ENCODE measurements around the gene INPP5D. TPM values are rescaled to one million over a fixed set of nuclear protein-coding genes. Genes with fewer than 3 reads are reported as not detected.

INPP5D gene
- total and polyA plus RNA-seq, 4 donors: 2.9 to 18.8 (median 6.6) TPM

DNA sequence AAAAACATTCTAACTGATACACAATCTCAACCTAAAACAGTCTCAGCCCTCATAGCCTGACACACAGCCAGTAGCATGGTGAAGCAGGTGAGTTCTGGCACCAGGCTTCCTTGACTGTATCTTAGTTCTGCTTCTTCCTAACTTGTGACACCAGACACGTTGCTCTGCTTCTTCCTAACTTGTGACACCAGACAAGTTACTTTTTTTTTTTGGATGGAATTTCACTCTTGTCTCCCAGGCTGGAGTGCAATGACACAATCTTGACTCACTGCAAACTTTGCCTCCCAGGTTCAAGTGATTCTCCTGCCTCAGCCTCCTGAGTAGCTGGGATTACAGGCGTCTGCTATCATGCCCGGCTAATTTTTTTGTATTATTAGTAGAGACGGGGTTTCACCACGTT, 184.7 kb downstream of the INPP5D start:
- Histone ChIP-seq H3K9ac (ENCODE audit: low read depth in 1 of 2, low read length in 2 of 2) (no peak overlapping the region), H3K4me3 (ENCODE audit: low read depth in 1 of 3, low read length in 3 of 3) (no peak overlapping the region), H3K27ac (ENCODE audit: low read depth in 1 of 2, low read length in 2 of 2) (no peak overlapping the region), H3K27me3 (ENCODE audit: control insufficient read depth in 4 of 4, insufficient read depth in 4 of 4, low read length in 3 of 4) (no peaks in the 10 kb centered on the region), H3K36me3 (ENCODE audit: control insufficient read depth in 4 of 4, insufficient read depth in 3 of 4, low read depth in 1 of 4, low read length in 3 of 4) (no peaks in the 10 kb centered on the region), H3K4me1 (ENCODE audit: control insufficient read depth in 4 of 4, insufficient read depth in 4 of 4, low read length in 3 of 4) (no peaks in the 10 kb centered on the region), H3K9me3 (ENCODE audit: control insufficient read depth in 4 of 4, low read length in 3 of 4) (no peaks in the 10 kb centered on the region)
- DNase-seq (ENCODE audit: low spot score): no peak
- 77% methylated on average over 5 of the region's 5 CpGs for WGBS
- TF ChIP-seq FOXA1 (IDR thresholded peaks at IDR 0.05): no peak
- TF ChIP-seq FOXA2 (IDR thresholded peaks at IDR 0.05): no peak
- TF ChIP-seq, protein P1, sequence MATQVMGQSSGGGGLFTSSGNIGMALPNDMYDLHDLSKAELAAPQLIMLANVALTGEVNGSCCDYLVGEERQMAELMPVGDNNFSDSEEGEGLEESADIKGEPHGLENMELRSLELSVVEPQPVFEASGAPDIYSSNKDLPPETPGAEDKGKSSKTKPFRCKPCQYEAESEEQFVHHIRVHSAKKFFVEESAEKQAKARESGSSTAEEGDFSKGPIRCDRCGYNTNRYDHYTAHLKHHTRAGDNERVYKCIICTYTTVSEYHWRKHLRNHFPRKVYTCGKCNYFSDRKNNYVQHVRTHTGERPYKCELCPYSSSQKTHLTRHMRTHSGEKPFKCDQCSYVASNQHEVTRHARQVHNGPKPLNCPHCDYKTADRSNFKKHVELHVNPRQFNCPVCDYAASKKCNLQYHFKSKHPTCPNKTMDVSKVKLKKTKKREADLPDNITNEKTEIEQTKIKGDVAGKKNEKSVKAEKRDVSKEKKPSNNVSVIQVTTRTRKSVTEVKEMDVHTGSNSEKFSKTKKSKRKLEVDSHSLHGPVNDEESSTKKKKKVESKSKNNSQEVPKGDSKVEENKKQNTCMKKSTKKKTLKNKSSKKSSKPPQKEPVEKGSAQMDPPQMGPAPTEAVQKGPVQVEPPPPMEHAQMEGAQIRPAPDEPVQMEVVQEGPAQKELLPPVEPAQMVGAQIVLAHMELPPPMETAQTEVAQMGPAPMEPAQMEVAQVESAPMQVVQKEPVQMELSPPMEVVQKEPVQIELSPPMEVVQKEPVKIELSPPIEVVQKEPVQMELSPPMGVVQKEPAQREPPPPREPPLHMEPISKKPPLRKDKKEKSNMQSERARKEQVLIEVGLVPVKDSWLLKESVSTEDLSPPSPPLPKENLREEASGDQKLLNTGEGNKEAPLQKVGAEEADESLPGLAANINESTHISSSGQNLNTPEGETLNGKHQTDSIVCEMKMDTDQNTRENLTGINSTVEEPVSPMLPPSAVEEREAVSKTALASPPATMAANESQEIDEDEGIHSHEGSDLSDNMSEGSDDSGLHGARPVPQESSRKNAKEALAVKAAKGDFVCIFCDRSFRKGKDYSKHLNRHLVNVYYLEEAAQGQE (IDR thresholded peaks at IDR 0.05): no peak
- no peak for TF ChIP-seq SP1 (IDR thresholded peaks at IDR 0.05)
- TF ChIP-seq, protein P2, sequence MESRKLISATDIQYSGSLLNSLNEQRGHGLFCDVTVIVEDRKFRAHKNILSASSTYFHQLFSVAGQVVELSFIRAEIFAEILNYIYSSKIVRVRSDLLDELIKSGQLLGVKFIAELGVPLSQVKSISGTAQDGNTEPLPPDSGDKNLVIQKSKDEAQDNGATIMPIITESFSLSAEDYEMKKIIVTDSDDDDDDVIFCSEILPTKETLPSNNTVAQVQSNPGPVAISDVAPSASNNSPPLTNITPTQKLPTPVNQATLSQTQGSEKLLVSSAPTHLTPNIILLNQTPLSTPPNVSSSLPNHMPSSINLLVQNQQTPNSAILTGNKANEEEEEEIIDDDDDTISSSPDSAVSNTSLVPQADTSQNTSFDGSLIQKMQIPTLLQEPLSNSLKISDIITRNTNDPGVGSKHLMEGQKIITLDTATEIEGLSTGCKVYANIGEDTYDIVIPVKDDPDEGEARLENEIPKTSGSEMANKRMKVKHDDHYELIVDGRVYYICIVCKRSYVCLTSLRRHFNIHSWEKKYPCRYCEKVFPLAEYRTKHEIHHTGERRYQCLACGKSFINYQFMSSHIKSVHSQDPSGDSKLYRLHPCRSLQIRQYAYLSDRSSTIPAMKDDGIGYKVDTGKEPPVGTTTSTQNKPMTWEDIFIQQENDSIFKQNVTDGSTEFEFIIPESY (IDR thresholded peaks at IDR 0.05): no peak
- TF ChIP-seq, protein P3, sequence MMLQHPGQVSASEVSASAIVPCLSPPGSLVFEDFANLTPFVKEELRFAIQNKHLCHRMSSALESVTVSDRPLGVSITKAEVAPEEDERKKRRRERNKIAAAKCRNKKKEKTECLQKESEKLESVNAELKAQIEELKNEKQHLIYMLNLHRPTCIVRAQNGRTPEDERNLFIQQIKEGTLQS (IDR thresholded peaks at IDR 0.05): no peak
- TF ChIP-seq GABPA (IDR thresholded peaks at IDR 0.05 in 1 of 2, conservative IDR thresholded peaks at IDR 0.05 in 1 of 2): no peak
- no peak for TF ChIP-seq JUND (IDR thresholded peaks at IDR 0.05)
- TF ChIP-seq HNF4A (conservative IDR thresholded peaks at IDR 0.05): no peak
- no peak for TF ChIP-seq RAD21 (IDR thresholded peaks at IDR 0.05)
- no peak for TF ChIP-seq HNF4G (IDR thresholded peaks at IDR 0.05)
- TF ChIP-seq EGR1 (IDR thresholded peaks at IDR 0.05; ENCODE audit: low read depth in 2 of 2): no peak
- TF ChIP-seq NR2F2 (IDR thresholded peaks at IDR 0.05): no peak

DNA sequence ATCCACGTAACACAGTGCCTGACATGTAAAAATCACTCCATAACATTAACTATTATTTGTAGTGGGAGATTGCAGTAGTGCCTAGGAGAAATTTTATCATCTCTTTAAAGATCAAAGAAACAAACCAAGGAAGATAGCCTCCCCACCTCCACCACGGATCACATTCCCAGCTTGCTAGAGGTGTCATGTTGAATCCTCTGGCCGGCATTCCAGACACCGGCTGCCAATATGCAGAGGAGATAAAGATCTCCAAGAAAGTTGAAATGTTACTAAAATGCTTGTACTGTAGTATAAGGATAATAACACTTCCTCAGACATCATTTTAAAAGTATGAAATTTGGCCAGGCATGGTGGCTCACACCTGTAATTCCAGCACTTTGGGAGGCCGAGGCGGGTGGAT, 185.3 kb downstream of the INPP5D start:
- WGBS: 80% methylated on average over 6 of the region's 6 CpGs
- Histone ChIP-seq H3K27ac (ENCODE audit: low read depth in 1 of 2, low read length in 2 of 2) (no peak overlapping the region), H3K9ac (ENCODE audit: low read depth in 1 of 2, low read length in 2 of 2) (no peak overlapping the region), H3K36me3 (ENCODE audit: control insufficient read depth in 4 of 4, insufficient read depth in 3 of 4, low read depth in 1 of 4, low read length in 3 of 4) (no peaks in the 10 kb centered on the region), H3K9me3 (ENCODE audit: control insufficient read depth in 4 of 4, low read length in 3 of 4) (no peaks in the 10 kb centered on the region), H3K4me3 (ENCODE audit: low read depth in 1 of 3, low read length in 3 of 3) (no peak overlapping the region), H3K27me3 (ENCODE audit: control insufficient read depth in 4 of 4, insufficient read depth in 4 of 4, low read length in 3 of 4) (no peaks in the 10 kb centered on the region), H3K4me1 (ENCODE audit: control insufficient read depth in 4 of 4, insufficient read depth in 4 of 4, low read length in 3 of 4) (no peaks in the 10 kb centered on the region)
- no peak for DNase-seq (ENCODE audit: low spot score)
- TF ChIP-seq NR2F2 (IDR thresholded peaks at IDR 0.05) (no peak), FOXA2 (IDR thresholded peaks at IDR 0.05) (no peak), FOXA1 (IDR thresholded peaks at IDR 0.05) (no peak), HNF4A (conservative IDR thresholded peaks at IDR 0.05) (no peak), SP1 (IDR thresholded peaks at IDR 0.05) (no peak), YY1 (IDR thresholded peaks at IDR 0.05) (no peak), RXRA (IDR thresholded peaks at IDR 0.05) (no peak), EGR1 (IDR thresholded peaks at IDR 0.05; ENCODE audit: low read depth in 2 of 2) (no peak), JUND (IDR thresholded peaks at IDR 0.05) (no peak), HNF4G (IDR thresholded peaks at IDR 0.05) (no peak), TAF1 (conservative IDR thresholded peaks at IDR 0.05) (no peak)
- TF ChIP-seq, protein P1 (IDR thresholded peaks at IDR 0.05): no peak
- TF ChIP-seq, protein P2 (IDR thresholded peaks at IDR 0.05): no peak
- TF ChIP-seq, protein P4, sequence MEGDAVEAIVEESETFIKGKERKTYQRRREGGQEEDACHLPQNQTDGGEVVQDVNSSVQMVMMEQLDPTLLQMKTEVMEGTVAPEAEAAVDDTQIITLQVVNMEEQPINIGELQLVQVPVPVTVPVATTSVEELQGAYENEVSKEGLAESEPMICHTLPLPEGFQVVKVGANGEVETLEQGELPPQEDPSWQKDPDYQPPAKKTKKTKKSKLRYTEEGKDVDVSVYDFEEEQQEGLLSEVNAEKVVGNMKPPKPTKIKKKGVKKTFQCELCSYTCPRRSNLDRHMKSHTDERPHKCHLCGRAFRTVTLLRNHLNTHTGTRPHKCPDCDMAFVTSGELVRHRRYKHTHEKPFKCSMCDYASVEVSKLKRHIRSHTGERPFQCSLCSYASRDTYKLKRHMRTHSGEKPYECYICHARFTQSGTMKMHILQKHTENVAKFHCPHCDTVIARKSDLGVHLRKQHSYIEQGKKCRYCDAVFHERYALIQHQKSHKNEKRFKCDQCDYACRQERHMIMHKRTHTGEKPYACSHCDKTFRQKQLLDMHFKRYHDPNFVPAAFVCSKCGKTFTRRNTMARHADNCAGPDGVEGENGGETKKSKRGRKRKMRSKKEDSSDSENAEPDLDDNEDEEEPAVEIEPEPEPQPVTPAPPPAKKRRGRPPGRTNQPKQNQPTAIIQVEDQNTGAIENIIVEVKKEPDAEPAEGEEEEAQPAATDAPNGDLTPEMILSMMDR (IDR thresholded peaks at IDR 0.05; ENCODE audit: low read depth, low read length, missing input control): no peak
- TF ChIP-seq, protein P5, sequence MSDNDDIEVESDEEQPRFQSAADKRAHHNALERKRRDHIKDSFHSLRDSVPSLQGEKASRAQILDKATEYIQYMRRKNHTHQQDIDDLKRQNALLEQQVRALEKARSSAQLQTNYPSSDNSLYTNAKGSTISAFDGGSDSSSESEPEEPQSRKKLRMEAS (IDR thresholded peaks at IDR 0.05): no peak

Data from liver (tissue), 9 donors.